Cardiac fibroblast (primary cell): ENCODE data around the gene MAGI1.

Experiments
- DNase-seq, 2 donors: peaks; one replicate each; pipeline versions ENCODE4 v3.0.0 to v3.0.0-alpha.2; 2010; ENCODE audit warnings: low read depth in 2 of 2
- H3K4me3 ChIP-seq, 2 donors: replicated peaks in 1 of 2; 1 replicate in 1 of 2; 2 replicates in 1 of 2; pipeline ENCODE4 v1.5.1; 2011; ENCODE audit warnings: low read depth in 2 of 2, low read length in 2 of 2, mild to moderate bottlenecking in 2 of 2, moderate library complexity in 1 of 2
- CTCF ChIP-seq: IDR thresholded peaks from one replicate; pipeline ENCODE4 v1.5.1; 2011; ENCODE audit warnings: low read depth, mild to moderate bottlenecking, low read length, inconsistent platforms

MAGI1 gene

GRCh38 chr3:65642883-65643282 lies 395.8 kb downstream of the MAGI1 start:
- DNase-seq: peak in 1 of 2 donors; percentile 6
- no peak for TF ChIP-seq CTCF

GRCh38 chr3:65641777-65642176 lies 396.9 kb downstream of the MAGI1 start:
- no peak for TF ChIP-seq CTCF
- no peak for DNase-seq
- no peak overlapping the region for H3K4me3 ChIP-seq

More at GRCh38 chr3:65642883-65643282, 395.8 kb downstream of the MAGI1 start:
- no peak overlapping the region for H3K4me3 ChIP-seq

GRCh38 chr3:65641045-65641444 lies 397.7 kb downstream of the MAGI1 start:
- no peak for TF ChIP-seq CTCF
- DNase-seq: no peak
- H3K4me3 ChIP-seq: no peak overlapping the region

GRCh38 chr3:65639444-65639843 lies 399.3 kb downstream of the MAGI1 start:
- no peak for TF ChIP-seq CTCF
- H3K4me3 ChIP-seq: no peak overlapping the region
- DNase-seq: no peak

- DNase-seq: no peak
- no peak overlapping the region for H3K4me3 ChIP-seq
- no peak for TF ChIP-seq CTCF
These were observed 400.4 kb downstream of the MAGI1 start for GRCh38 chr3:65638301-65638700.

- no peak overlapping the region for H3K4me3 ChIP-seq
- DNase-seq: no peak
- TF ChIP-seq CTCF: no peak
These were observed 402.4 kb downstream of the MAGI1 start for GRCh38 chr3:65636326-65636725.

- DNase-seq: no peak
- TF ChIP-seq CTCF: no peak
- no peak overlapping the region for H3K4me3 ChIP-seq
These were observed 403.1 kb downstream of the MAGI1 start for GRCh38 chr3:65635657-65636056.
